ENCODE data around the gene DDB1.

Gene DDB1

GRCh38 chr11:61353131-61354067 is 20.5 kb upstream of the DDB1 start:
- TF ChIP-seq MYC (IDR thresholded peaks at IDR 0.05; ENCODE audit: low read depth, low read length), result 0 out of 2 replicates have a peak, but pooled peaks have one; percentile 22
- no peak for TF ChIP-seq POLR2A (IDR thresholded peaks at IDR 0.05; ENCODE audit: extremely low read depth, insufficient read length)
- TF ChIP-seq, protein P1, sequence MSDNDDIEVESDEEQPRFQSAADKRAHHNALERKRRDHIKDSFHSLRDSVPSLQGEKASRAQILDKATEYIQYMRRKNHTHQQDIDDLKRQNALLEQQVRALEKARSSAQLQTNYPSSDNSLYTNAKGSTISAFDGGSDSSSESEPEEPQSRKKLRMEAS (IDR thresholded peaks at IDR 0.05; ENCODE audit: low read depth, low read length), result peak; percentile 34; the same call in 1 of the 2 replicates
- no peak overlapping the region for H3K4me3 ChIP-seq (ENCODE audit: low read depth, low read length)

GRCh38 chr11:61352038-61352437 is 19.1 kb upstream of the DDB1 start:
- H3K4me3 ChIP-seq (ENCODE audit: low read depth, low read length), result no peak overlapping the region
- DNase-seq (ENCODE audit: low read depth), result no peak
- TF ChIP-seq POLR2A (IDR thresholded peaks at IDR 0.05; ENCODE audit: extremely low read depth, insufficient read length) (no peak), CTCF (IDR thresholded peaks at IDR 0.05; ENCODE audit: low read depth, low read length) (no peak)

More at GRCh38 chr11:61353131-61354067, 20.5 kb upstream of the DDB1 start:
- peak; percentile 78 for DNase-seq (ENCODE audit: low read depth)

DNA sequence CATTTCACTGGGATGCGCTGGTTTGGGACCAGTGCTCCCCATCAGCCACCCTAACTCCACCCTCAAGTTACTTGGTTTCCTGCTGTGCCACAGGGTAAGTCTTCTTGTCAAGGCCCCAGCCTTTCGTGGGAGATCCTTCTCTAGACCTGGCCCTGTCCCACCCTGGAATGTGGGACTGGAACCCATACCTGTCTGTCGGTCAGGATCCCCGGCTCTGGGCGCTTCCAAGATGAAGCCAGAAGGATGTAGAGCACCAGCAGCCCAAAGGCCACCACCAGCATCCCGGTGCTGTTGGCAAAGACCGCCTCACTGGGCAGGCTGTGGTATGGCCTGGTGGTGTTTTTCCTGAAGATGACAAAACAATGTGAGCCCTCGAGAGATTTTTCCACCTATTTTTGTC is 17.9 kb upstream of the DDB1 start:
- no peak overlapping the region for H3K4me3 ChIP-seq (ENCODE audit: low read depth, low read length)
- TF ChIP-seq POLR2A (IDR thresholded peaks at IDR 0.05; ENCODE audit: extremely low read depth, insufficient read length) (no peak), CTCF (IDR thresholded peaks at IDR 0.05; ENCODE audit: low read depth, low read length) (no peak), MYC (IDR thresholded peaks at IDR 0.05; ENCODE audit: low read depth, low read length) (no peak)
- TF ChIP-seq, protein P1 (IDR thresholded peaks at IDR 0.05; ENCODE audit: low read depth, low read length), result no peak
- no peak for DNase-seq (ENCODE audit: low read depth)

DNA sequence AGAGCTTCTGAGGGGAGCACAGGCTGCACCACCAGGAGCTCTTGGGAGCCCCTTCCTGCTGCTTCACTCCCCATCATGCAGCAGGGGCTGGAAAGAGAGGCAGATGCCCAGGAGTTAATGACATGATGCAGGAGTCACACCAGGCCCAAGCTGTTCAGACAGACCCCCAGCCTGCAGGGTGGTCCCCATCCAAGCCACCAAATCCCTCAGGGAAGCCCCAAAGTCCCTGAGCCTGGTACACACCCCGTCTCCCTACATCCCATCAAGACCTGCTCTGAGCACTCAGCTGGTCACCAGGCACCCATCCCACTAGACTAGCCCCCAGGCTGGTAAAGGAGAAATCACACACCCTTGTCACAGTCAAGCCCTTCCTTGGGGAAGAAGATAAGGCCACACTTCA is 17.4 kb upstream of the DDB1 start:
- no peak overlapping the region for H3K4me3 ChIP-seq (ENCODE audit: low read depth, low read length)
- DNase-seq (ENCODE audit: low read depth), result no peak
- no peak for TF ChIP-seq MYC (IDR thresholded peaks at IDR 0.05; ENCODE audit: low read depth, low read length)
- no peak for TF ChIP-seq CTCF (IDR thresholded peaks at IDR 0.05; ENCODE audit: low read depth, low read length)
- no peak for TF ChIP-seq POLR2A (IDR thresholded peaks at IDR 0.05; ENCODE audit: extremely low read depth, insufficient read length)
- TF ChIP-seq, protein P1 (IDR thresholded peaks at IDR 0.05; ENCODE audit: low read depth, low read length), result no peak

- no peak for DNase-seq (ENCODE audit: low read depth)
- no peak for TF ChIP-seq CTCF (IDR thresholded peaks at IDR 0.05; ENCODE audit: low read depth, low read length)
- TF ChIP-seq POLR2A (IDR thresholded peaks at IDR 0.05; ENCODE audit: extremely low read depth, insufficient read length), result no peak
- TF ChIP-seq, protein P1 (IDR thresholded peaks at IDR 0.05; ENCODE audit: low read depth, low read length), result no peak
- TF ChIP-seq MYC (IDR thresholded peaks at IDR 0.05; ENCODE audit: low read depth, low read length), result no peak
- no peak overlapping the region for H3K4me3 ChIP-seq (ENCODE audit: low read depth, low read length)
Observed at GRCh38 chr11:61349916-61350315, 17.0 kb upstream of the DDB1 start.

GRCh38 chr11:61349189-61349751 is 16.4 kb upstream of the DDB1 start:
- DNase-seq (ENCODE audit: low read depth), result no peak
- H3K4me3 ChIP-seq (ENCODE audit: low read depth, low read length), result no peak overlapping the region
- no peak for TF ChIP-seq POLR2A (IDR thresholded peaks at IDR 0.05; ENCODE audit: extremely low read depth, insufficient read length)
- TF ChIP-seq, protein P1 (IDR thresholded peaks at IDR 0.05; ENCODE audit: low read depth, low read length), result no peak
- no peak for TF ChIP-seq MYC (IDR thresholded peaks at IDR 0.05; ENCODE audit: low read depth, low read length)
- TF ChIP-seq CTCF (IDR thresholded peaks at IDR 0.05; ENCODE audit: low read depth, low read length), result no peak

All from NB4 (cell line).